ENCODE data around the gene EPO.
A peak's percentile ranks its signal among the peaks of the same experiment; 100 is the strongest.
"Not testable (repeated sequence)": the region's sequence is repeated elsewhere in the genome, so short reads cannot be mapped to it uniquely, and the experiment has no call there.

The EPO gene

DNA sequence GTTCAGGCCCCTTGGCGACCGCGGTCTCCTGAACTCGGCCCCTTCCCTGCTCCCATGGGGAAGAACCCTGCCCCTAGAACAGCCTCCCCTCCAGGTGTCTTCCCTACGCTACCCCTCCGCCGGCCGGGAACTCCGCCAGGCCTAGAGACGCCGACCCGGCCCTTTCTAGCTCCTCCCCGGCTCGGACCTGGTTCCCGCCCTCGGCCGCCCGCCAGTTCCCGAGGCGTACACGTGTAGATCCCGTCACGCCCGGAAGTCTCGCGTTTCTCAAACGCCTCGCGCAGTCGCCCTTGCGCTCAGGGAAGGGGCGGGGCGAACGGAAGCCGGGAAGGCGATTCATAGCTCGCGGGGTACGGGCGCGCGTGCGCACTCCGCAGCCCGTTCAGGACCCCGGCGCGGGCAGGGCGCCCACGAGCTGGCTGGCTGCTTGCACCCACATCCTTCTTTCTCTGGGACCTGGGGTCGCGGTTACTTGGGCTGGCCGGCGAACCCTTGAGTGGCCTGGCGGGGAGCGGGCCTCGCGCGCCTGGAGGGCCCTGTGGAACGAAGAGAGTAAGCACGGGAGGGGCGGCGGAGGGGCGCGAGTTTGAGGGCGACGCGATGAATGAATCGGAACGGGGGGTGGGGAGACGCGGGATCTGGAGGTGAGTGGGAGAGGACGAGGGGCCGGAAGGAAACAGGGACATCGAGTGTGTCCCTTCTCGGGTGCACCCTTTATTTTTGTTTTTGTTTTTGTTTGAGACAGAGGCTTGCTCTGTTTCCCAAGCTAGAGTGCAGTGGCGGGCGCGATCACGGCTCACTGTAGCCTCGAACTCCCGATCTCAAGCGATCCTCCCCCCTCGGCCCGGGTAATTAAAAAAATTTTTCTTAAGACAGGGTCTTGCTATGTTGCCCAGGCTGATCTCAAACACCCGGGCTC is 14.3 kb upstream of the EPO start, which contains the start of gene POP7:
POP7 (plus strand) TSS at position 369 of the 919 bp plus-strand sequence. CDS start 710 bp downstream, outside the sequence.
- DNase-seq: peak; percentile 88

DNA sequence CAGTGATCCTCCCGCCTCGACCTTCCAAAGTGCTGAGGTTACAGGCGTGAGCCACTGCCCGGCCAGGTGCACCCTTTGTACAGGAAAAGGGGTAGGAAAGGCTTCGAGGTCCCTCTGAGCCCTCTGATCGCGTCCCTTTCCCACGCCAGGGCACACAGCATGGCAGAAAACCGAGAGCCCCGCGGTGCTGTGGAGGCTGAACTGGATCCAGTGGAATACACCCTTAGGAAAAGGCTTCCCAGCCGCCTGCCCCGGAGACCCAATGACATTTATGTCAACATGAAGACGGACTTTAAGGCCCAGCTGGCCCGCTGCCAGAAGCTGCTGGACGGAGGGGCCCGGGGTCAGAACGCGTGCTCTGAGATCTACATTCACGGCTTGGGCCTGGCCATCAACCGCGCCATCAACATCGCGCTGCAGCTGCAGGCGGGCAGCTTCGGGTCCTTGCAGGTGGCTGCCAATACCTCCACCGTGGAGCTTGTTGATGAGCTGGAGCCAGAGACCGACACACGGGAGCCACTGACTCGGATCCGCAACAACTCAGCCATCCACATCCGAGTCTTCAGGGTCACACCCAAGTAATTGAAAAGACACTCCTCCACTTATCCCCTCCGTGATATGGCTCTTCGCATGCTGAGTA is 13.5 kb upstream of the EPO start:
- DNase-seq: no peak

DNA sequence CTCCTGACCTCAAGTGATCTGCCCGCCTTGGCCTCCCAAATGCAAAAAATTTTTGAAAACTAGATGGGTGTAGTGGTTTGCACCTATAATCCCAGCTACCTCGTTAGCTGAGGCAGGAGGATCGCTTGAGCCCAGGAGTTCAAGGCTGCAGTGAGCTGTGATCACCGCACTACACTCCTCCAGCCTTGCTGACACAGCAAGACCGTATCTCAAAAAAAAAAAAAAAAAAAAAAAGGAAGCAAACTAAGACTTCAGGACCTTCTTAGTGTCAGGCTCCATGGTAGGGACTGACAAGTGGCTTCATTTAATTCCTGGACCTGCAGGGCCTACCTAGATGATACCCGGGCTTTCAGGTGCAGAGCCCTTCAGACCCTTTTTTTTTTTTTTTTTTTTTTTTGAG is 11.9 kb upstream of the EPO start:
- DNase-seq: no peak

DNA sequence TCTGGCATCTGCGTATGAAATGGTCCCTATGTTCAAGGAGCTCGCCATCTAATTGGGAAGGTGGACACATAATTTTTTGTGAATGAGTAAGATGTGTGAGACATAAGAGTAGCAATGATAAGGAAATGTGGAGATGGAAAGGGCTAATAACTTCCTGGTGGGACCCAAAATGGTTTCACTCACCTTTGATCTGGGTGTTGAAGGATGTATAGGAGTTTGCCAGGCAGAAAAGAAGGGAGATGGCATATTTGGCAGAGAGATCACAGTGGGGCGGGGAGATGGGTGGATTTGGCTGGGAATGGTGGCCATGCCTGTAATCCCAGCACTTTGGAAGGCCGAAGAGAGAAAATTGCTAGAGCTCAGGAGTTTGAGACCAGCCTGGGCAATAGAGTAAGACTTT is 9.8 kb upstream of the EPO start:
- DNase-seq: no peak

DNA sequence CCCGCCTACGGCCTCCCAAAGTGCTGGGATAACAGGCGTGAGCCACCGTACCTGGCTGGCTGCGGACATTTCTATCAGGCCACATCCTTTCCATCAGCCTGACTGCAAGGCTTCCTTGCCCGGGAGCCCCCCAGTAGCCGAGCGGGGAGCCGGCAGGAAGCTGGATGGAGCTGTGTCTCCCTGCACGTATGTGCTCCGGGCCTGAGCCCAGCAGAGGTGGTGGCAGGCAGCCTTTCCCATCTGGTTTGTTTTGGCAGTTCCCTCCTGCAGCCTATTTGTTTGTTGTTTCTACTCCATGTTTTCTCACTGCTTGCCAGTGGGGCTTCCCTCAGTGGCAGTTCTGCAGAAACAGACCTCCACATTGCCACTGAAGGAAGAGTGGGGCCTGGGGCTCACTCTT is 8.9 kb upstream of the EPO start:
- no peak for DNase-seq

DNA sequence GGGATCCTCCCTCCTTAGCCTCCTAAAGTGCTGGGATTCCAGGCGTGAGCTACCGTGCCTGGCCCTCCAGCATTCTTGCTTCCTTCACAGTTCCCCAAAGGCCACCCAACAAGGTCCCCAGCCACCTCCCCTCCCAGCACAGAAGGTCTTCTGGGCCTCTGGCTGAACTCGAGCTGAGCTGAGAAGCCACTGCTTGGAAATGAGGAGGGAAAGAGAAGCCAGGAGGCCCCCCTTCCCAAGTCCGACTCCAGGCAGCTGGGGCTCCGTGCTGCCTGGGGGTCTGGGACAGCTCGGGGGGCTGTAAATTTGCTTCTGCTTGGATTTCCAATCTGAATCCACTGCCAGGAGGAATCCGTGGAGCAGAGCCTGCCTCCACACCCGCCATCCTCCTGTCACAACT is 5.5 kb upstream of the EPO start:
- DNase-seq: no peak

DNA sequence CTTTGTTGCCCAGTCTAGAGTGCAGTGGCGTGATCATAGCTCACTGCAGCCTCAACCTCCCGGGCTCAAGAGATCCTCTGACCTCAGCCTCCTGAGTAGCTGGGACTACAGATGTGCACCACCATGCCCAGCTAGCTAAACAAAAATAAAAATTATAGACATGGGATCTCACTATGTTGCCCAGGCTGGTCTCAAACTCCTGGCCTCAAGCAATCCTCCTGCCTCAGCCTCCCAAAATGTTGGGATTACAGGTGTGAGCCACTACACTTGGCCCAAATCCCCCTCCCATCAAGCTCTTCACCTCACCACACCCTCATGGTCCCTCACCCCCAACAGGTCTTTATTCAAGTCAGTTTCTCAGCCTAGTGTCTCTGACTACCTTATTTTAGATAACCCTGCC is 3.2 kb upstream of the EPO start:
- DNase-seq: not testable (repeated sequence)

DNA sequence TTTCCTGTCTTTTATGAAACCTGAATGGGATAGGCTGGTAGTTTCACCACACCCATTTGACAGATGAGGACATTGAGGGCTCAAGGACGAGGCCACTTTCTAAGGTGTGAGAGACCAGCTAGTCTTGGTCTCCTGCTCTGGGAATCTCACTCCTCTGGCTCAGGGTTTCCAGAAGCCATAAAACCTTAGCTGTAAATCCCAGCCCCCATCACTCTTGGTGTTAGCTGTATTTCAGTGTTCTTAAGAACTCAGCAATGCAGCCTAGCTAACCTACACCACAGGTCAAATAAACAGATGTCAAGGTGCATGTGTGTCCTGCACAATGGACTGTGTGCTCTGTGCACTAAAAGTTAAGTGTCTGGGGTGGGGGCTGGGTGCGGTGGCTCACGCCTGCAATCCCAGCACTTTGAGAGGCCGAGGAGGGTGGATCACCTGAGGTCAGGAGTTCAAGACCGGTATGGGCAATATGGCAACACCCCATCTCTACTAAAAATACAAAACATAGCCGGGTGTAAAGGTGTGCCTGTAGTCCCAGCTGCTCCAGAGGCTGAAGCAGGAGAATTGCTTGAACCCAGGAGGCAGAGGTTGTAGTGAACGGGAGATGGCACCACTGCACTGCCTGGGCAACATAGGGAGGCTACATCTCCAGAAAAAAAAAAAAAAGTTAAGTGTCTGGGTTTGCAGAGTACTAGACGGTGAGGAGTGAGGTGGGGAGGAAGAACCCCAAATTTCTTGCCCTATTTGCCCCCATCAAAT is 567 bp upstream of the EPO start:
- no peak for DNase-seq

DNA sequence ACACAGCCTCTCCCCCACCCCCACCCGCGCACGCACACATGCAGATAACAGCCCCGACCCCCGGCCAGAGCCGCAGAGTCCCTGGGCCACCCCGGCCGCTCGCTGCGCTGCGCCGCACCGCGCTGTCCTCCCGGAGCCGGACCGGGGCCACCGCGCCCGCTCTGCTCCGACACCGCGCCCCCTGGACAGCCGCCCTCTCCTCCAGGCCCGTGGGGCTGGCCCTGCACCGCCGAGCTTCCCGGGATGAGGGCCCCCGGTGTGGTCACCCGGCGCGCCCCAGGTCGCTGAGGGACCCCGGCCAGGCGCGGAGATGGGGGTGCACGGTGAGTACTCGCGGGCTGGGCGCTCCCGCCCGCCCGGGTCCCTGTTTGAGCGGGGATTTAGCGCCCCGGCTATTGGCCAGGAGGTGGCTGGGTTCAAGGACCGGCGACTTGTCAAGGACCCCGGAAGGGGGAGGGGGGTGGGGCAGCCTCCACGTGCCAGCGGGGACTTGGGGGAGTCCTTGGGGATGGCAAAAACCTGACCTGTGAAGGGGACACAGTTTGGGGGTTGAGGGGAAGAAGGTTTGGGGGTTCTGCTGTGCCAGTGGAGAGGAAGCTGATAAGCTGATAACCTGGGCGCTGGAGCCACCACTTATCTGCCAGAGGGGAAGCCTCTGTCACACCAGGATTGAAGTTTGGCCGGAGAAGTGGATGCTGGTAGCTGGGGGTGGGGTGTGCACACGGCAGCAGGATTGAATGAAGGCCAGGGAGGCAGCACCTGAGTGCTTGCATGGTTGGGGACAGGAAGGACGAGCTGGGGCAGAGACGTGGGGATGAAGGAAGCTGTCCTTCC is 620 bp downstream of the EPO start:
- no peak for DNase-seq

DNA sequence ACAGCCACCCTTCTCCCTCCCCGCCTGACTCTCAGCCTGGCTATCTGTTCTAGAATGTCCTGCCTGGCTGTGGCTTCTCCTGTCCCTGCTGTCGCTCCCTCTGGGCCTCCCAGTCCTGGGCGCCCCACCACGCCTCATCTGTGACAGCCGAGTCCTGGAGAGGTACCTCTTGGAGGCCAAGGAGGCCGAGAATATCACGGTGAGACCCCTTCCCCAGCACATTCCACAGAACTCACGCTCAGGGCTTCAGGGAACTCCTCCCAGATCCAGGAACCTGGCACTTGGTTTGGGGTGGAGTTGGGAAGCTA is 1.2 kb downstream of the EPO start:
- DNase-seq: no peak

DNA sequence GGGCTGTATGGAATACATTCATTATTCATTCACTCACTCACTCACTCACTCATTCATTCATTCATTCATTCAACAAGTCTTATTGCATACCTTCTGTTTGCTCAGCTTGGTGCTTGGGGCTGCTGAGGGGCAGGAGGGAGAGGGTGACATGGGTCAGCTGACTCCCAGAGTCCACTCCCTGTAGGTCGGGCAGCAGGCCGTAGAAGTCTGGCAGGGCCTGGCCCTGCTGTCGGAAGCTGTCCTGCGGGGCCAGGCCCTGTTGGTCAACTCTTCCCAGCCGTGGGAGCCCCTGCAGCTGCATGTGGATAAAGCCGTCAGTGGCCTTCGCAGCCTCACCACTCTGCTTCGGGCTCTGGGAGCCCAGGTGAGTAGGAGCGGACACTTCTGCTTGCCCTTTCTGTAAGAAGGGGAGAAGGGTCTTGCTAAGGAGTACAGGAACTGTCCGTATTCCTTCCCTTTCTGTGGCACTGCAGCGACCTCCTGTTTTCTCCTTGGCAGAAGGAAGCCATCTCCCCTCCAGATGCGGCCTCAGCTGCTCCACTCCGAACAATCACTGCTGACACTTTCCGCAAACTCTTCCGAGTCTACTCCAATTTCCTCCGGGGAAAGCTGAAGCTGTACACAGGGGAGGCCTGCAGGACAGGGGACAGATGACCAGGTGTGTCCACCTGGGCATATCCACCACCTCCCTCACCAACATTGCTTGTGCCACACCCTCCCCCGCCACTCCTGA is 2.4 kb downstream of the EPO start:
- DNase-seq: no peak

DNA sequence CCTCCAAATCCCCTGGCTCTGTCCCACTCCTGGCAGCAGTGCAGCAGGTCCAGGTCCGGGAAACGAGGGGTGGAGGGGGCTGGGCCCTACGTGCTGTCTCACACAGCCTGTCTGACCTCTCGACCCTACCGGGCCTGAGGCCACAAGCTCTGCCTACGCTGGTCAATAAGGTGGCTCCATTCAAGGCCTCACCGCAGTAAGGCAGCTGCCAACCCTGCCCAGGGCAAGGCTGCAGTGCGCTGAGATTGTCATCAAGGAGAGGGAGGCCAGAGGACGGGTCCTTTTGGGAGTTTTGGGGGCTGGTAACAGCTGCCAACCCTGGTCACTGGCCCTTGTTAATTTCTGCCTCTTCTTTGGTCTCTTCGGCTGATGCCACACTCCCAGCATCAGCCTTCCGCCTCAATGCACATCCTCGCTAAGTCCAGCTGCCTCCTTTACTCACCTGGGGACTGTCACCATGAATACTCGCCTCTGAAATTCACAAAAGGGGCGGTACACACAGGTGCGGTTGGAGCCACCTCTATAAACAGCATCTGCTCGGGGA is 3.5 kb downstream of the EPO start:
- DNase-seq: no peak

DNA sequence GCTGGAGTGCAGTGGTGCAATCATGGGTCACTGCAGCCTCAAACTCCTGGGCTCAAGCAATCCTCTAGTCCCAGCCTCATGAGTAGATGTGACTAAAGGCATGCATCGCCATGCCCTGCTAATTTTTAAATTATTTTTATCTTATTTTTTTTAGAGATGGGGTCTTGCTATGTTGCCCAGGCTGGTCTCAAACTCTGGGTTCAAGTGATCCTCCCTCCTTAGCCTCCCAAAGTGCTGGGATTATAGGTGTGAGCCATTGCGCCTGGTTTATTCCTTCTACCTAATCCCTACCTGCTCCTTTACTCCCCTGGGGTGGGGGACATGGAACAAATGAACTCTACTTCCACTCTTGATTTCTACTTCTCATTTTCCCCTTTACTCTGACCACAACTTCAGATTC is 4.1 kb downstream of the EPO start:
- not testable (repeated sequence) for DNase-seq

DNA sequence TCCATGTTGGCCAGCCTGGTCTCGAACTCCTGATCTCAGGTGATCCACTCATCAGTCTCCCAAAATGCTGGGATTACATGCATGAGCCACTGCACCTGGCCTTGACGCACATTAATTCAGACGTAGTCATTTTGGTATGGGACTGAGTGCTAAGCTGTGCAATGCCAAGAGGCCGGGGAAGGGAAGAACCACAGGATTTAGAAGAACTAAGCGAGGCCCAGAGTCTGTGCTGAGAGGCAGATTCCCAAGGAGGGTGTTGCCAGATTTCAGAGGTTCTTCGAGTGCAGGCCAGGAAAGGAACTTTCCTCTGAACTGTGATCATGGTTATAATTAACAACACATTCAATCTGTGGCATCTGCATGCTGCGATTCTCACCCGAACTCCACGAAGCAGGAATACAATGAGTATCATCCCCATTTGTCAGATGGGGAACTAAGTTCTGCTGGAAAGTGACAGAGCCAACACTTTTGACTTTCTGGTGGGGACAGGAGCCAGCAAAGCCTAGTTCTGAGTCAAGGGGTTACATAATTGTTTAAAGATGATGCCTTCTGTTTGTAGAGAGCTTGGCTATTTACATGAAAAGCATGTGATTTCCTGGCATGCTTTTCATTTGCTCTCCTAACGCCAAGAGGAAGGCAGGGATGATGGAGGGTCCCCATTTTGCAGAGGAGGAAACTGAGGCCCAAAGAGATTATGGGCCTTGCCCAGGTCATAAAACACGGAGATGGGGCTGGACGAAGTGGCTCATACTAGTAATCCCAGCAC is 6.9 kb downstream of the EPO start:
- DNase-seq: no peak

DNA sequence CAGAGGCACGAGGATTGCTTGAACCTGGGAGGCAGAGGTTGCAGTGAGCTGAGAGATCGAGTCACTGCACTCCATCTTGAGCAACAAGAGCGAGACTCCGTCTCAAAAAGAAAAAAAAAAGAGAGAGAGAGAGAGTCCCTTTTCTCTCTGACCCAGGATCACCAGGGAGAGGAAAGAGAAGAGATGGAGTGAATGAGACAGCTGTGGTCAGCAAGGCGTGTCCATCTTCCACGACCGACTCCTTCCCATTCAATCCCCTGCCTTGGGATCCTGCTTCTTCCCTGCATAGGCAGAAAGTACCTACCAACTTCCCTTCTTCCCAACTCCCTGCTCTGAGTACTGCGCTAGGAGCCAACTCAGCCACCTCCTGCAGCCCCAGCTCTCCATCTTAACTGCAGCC is 7.9 kb downstream of the EPO start:
- no peak for DNase-seq

DNA sequence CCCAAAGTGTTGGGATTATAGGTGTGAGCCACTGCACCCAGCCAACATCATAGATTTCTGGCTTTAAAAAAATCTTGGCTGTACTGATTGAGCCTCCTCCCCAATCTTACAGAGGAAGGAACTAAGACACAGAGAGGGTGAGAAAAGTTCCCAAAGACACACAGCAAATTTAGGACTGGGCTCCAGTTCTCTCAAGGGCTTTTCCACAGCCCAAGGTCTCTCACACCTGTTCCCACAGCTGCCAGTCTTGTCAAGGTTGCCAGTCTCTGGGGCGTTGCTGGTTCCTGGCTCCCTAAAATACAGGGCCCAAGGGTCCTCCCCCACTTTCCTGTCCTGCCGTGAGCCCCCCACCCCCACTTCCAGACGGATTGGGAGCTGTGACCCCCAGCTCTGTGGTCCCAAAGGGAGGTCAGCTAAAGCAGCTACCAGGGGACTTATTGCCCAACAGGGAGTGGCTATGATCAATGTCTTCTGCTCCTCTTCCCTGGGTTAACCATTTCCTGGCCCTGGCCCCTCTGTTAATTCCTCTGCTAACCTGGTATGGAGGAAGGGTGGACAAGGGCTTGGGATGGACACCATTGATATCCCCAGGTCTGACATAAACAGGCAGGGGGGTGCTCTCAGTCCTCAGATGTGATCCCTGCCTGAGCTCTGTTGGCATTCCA is 10.0 kb downstream of the EPO start:
- DNase-seq: no peak

DNA sequence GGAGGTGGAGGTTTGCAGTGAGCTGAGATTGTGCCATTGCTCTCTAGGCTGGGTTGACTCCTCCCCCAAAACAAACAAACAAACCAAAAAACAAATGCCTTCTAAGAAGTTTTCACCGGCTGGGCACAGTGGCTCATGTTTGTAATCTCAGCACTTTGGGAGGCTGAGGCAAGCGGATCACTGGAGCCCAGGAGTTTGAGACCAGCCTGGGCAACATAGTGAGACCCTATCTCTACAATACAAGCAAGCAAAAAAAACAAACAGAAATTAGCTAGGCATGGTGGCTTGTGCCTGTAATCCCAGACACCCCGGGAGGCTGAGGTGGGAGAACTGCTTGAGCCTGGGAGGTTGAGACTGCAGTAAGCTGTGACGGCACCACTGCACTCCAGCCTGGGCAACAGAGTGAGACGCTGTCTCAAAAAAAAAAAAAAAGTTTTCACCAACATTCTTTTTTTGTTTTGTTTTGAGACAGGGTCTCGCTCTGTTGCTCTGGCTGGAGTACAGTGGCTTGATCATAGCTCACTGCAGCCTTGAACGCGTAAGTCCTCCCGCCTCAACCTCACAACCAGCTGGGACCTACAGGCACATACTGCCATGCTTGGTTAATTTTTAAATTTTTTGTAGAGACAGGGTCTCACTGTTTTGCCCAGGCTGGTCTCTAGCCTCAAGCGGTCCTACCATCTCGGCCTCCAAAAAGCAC is 11.8 kb downstream of the EPO start:
- no peak for DNase-seq

DNA sequence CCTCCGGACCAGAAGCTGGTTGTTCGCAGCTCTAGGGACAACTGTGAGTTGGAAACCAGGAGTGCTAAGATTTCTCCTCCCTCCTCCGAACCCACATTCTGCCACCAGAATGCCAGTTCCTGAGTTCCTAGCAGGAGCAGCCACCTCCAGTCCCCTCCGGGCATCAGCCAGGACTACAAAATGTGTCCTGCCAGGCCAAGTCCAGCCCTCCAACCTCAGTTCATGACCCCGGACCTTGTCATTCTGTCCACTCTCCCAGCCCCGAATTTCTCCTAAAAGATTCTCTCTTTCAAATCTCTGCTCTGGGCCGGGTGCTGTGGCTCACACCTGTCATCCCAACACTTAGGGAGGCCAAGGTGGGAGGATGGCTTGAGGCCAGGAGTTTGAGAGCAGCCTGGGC is 15.5 kb downstream of the EPO start:
- DNase-seq: no peak

DNA sequence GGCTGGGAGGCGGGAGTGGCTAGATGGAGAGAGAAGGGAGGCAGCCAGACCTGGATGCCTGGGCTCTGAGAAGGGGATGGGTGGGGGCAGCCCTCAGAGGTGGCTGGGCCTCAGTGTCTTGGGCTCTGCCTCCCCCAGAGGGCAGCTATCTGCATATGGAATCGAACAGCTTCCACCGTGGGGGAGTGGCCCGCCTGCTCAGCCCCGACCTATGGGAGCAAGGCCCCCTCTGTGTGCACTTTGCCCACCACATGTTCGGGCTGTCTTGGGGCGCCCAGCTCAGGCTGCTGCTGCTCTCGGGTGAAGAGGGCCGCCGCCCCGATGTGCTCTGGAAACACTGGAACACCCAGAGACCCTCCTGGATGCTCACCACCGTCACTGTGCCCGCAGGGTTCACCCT is 16.4 kb downstream of the EPO start:
- DNase-seq: no peak

DNA sequence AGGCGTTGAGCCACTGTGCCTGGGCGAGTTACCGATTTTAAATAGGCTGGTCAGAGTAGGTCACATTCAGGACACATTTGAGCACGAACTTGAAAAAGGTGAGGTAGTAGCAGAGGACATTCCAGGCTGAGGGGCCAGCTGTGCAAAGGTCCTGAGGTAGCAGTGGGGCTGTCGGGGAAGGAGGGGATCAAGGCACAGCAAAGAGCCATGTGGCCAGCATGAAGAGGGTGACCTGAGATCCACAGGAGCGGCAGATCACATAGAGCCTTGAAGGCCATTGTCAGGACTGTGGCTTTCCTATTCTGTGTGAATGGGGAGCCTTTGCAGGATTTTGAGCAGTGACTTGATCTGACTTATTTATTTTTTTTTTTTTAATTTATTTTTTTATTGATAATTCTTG is 19.7 kb downstream of the EPO start:
- no peak for DNase-seq
